Measurements from ENCODE around the gene GNG7. TPM values are rescaled to one million over a fixed set of nuclear protein-coding genes. Genes with fewer than 3 reads are reported as not detected.
A peak's percentile ranks its signal among the peaks of the same experiment; 100 is the strongest.
"Not testable (repeated sequence)": the region's sequence is repeated elsewhere in the genome, so short reads cannot be mapped to it uniquely, and the experiment has no call there.

GNG7 gene
- total RNA-seq, 2 donors from 2014 or later = 2.1 to 4.5 TPM

GRCh38 chr19:2690856-2691255 is 11.6 kb downstream of the GNG7 start:
- Mint-ChIP-seq H3K4me3 (no peak overlapping the region), H3K36me3 (ENCODE audit: low read depth) (no peaks in the 10 kb centered on the region), H3K4me1 (peaks cover 2% of the 10 kb centered on the region), H3K27me3 (no peaks in the 10 kb centered on the region), H3K27ac (no peak overlapping the region)
- no peaks in the 10 kb centered on the region for H3K9me3 ChIP-seq (ENCODE audit: control insufficient read depth, low read length, poor library complexity, severe bottlenecking)
- ATAC-seq (no peak), DNase-seq (no peak)

DNA sequence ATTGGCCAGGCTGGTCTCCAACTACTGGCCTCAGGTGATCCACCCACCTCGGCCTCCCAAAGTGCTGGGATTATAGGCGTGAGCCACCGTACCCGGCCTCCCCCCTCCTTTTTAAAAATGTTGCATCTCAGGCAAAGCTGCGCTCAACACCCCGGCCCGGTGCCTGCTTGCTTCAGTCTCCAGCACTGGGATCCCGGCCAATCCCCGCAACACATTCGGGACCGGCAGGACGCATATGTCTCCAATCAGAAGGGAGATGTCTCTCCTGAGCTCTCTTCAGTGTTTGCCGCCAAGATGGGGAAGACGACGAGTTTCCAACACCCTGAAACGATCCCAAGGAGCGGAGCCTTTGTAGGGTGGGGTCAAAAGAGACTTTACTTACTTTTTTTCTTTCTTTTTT is 16.1 kb downstream of the GNG7 start:
- Mint-ChIP-seq H3K4me3 (no peak overlapping the region), H3K27ac (no peak overlapping the region), H3K4me1 (no peaks in the 10 kb centered on the region), H3K36me3 (ENCODE audit: low read depth) (no peaks in the 10 kb centered on the region), H3K27me3 (no peaks in the 10 kb centered on the region)
- DNase-seq = no peak
- ATAC-seq = no peak
- H3K9me3 ChIP-seq (ENCODE audit: control insufficient read depth, low read length, poor library complexity, severe bottlenecking) = no peaks in the 10 kb centered on the region

GRCh38 chr19:2685204-2685704 is 17.2 kb downstream of the GNG7 start:
- DNase-seq (no peak), ATAC-seq (no peak)
- no peaks in the 10 kb centered on the region for H3K9me3 ChIP-seq (ENCODE audit: control insufficient read depth, low read length, poor library complexity, severe bottlenecking)
- H3K4me3 Mint-ChIP-seq = no peak overlapping the region
- no peak overlapping the region for H3K27ac Mint-ChIP-seq
- no peaks in the 10 kb centered on the region for H3K27me3 Mint-ChIP-seq
- H3K4me1 Mint-ChIP-seq = no peaks in the 10 kb centered on the region
- H3K36me3 Mint-ChIP-seq (ENCODE audit: low read depth) = no peaks in the 10 kb centered on the region

GRCh38 chr19:2683430-2684003 is 19.0 kb downstream of the GNG7 start:
- no peak overlapping the region for H3K27ac Mint-ChIP-seq
- H3K36me3 Mint-ChIP-seq (ENCODE audit: low read depth) = no peaks in the 10 kb centered on the region
- ATAC-seq (no peak), DNase-seq (no peak)
- no peaks in the 10 kb centered on the region for H3K27me3 Mint-ChIP-seq
- no peaks in the 10 kb centered on the region for H3K9me3 ChIP-seq (ENCODE audit: control insufficient read depth, low read length, poor library complexity, severe bottlenecking)
- H3K4me1 Mint-ChIP-seq = peaks cover 2% of the 10 kb centered on the region
- H3K4me3 Mint-ChIP-seq = no peak overlapping the region

DNA sequence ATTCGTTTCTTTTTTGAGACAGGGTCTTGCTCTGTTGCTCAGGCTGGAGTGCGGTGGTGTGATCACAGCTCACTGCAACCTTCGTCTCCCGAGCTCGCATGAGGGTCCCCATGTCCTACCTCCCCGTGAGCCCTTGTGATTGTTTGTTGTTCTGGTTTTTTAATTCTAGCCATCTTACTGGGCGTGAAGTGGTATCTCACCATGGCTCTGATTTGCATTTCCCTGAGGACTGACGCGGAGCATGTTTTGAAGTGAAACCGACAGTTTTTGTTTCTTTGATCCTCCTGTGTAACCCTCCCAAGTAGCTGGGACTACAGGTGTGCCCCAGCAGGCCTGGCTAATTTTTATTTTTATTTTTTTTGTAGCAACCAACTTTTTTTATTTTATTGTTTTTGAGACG is 21.7 kb downstream of the GNG7 start:
- ATAC-seq = peak; percentile 62
- H3K9me3 ChIP-seq (ENCODE audit: control insufficient read depth, low read length, poor library complexity, severe bottlenecking) = no peaks in the 10 kb centered on the region
- Mint-ChIP-seq H3K36me3 (ENCODE audit: low read depth) (no peaks in the 10 kb centered on the region), H3K27ac (peak overlapping the region; percentile 80), H3K4me3 (no peak overlapping the region), H3K4me1 (peaks cover 7% of the 10 kb centered on the region), H3K27me3 (no peaks in the 10 kb centered on the region)
- no peak for DNase-seq

DNA sequence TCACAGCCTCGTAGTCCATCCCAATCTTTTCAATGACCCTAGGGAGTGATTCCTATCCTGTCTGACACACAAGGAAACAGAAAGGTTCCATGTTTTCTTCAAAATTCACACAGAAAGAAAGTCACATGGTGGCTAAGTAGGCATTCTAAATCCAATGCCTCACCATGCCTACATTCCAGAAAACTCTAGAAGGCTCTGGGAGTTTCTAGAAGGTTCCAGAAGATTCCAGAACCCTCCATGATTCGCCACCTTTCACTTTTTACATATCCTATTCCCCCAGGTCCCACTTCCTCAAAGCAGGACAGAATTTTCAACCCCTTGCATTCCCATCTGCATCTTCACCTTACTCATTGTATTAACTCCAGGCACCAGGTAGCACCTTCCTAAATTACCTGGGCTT is 23.1 kb downstream of the GNG7 start:
- no peaks in the 10 kb centered on the region for H3K9me3 ChIP-seq (ENCODE audit: control insufficient read depth, low read length, poor library complexity, severe bottlenecking)
- H3K27me3 Mint-ChIP-seq = no peaks in the 10 kb centered on the region
- H3K36me3 Mint-ChIP-seq (ENCODE audit: low read depth) = no peaks in the 10 kb centered on the region
- no peak overlapping the region for H3K4me3 Mint-ChIP-seq
- no peak for DNase-seq
- H3K27ac Mint-ChIP-seq = no peak overlapping the region
- peaks cover 9% of the 10 kb centered on the region for H3K4me1 Mint-ChIP-seq
- ATAC-seq = no peak

DNA sequence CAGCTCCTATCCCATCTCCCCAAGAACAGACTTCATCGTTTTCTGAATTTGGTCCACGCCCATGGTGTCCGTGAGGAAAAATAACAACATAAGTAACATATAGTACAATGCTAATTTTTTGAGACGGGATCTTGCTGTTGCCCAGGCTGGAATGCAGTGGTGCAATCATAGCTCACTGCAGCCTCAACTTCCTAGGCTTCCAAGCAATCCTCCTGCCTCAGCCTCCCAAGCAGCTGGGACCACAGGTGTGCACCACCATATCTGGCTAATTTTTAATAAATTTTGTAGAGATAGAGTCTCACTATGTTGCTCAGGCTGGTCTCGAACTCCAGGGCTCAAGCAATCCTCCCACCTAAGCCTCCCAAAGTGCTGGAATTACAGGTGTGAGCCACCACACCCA is 23.5 kb downstream of the GNG7 start:
- not testable (repeated sequence) for ATAC-seq; H3K9me3 ChIP-seq (ENCODE audit: control insufficient read depth, low read length, poor library complexity, severe bottlenecking); H3K36me3 Mint-ChIP-seq (ENCODE audit: low read depth); H3K4me3 Mint-ChIP-seq; H3K27me3 Mint-ChIP-seq; DNase-seq; H3K27ac Mint-ChIP-seq; H3K4me1 Mint-ChIP-seq

DNA sequence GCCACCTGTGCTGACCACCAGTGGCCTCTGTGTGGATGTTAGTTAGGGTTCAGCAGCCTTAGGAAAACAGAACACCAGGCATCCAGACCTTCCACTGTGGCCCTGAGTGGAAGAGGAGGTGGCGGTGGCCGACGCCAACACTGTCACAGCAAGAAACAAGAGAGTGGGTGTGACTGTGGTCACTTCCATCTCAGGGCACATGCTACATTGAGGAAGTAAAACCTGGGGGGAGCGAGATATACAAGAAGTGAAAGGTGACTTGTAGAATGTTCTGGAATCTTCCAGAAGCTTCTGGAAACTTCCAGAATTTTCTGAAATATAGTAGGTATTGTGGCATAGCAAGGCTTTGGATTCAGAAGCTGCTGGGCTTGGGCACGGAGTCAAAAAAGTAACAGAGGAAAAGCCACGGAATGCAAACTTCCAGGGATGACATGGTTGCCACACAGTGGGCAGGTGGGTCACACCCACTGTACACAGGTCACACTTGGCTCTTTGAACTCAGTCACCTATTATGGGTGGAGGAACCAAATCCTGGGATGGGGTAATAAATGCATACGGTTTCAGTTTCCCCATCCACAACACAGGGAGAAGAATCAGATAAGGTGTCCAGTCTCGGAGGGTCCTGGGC is 24.3 kb downstream of the GNG7 start:
- no peak for ATAC-seq
- DNase-seq = no peak
- peaks cover 9% of the 10 kb centered on the region for H3K4me1 Mint-ChIP-seq
- H3K27ac Mint-ChIP-seq = peak overlapping the region; percentile 65
- H3K4me3 Mint-ChIP-seq = no peak overlapping the region
- H3K36me3 Mint-ChIP-seq (ENCODE audit: low read depth) = no peaks in the 10 kb centered on the region
- no peaks in the 10 kb centered on the region for H3K27me3 Mint-ChIP-seq
- H3K9me3 ChIP-seq (ENCODE audit: control insufficient read depth, low read length, poor library complexity, severe bottlenecking) = no peaks in the 10 kb centered on the region

DNA sequence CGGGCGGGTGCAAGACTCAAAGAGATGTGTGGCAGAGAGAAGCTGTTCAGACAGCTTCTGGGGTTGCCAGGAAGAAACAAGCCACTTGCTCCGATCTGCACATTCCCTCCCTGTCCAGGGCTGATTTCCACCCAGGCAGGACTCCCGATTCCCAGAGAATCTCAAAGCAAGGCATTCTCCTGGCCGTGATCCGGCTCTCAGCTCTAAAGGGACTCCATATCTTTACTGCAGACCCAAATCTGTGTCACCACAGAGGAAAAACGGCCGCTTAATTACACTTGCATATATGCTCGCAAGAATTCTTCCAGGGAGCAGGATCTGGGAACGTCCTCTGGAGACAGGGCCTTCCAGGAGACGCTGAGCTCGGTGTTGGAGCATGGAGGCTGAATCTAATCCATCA is 25.7 kb downstream of the GNG7 start:
- ATAC-seq (no peak), DNase-seq (no peak)
- peaks cover 9% of the 10 kb centered on the region for H3K4me1 Mint-ChIP-seq
- H3K36me3 Mint-ChIP-seq (ENCODE audit: low read depth) = no peaks in the 10 kb centered on the region
- H3K9me3 ChIP-seq (ENCODE audit: control insufficient read depth, low read length, poor library complexity, severe bottlenecking) = no peaks in the 10 kb centered on the region
- H3K27me3 Mint-ChIP-seq = no peaks in the 10 kb centered on the region
- no peak overlapping the region for H3K4me3 Mint-ChIP-seq
- H3K27ac Mint-ChIP-seq = no peak overlapping the region

DNA sequence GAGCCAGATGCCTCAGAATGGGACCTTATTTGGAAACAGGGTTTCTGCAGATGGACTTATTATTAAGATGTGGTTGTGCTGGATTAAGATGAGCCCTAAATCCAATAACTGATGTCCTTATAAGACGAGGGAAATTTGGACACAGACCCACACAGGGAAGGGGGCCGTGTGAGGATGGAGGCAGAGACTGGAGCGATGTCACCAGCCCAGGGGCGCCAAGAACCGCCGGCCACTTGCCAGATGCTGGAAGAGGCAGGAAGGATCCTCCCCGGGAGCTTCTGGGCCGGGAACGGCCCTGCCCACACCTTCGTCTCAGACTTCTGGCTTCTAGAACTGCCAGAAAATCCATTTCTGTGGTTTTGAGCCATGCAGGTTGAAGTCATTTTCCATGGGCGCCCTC is 26.6 kb downstream of the GNG7 start:
- peaks cover 9% of the 10 kb centered on the region for H3K4me1 Mint-ChIP-seq
- H3K27ac Mint-ChIP-seq = no peak overlapping the region
- DNase-seq (no peak), ATAC-seq (no peak)
- H3K36me3 Mint-ChIP-seq (ENCODE audit: low read depth) = no peaks in the 10 kb centered on the region
- H3K27me3 Mint-ChIP-seq = no peaks in the 10 kb centered on the region
- H3K9me3 ChIP-seq (ENCODE audit: control insufficient read depth, low read length, poor library complexity, severe bottlenecking) = no peaks in the 10 kb centered on the region
- H3K4me3 Mint-ChIP-seq = no peak overlapping the region

GRCh38 chr19:2670217-2670616 is 32.3 kb downstream of the GNG7 start:
- H3K36me3 Mint-ChIP-seq (ENCODE audit: low read depth) = no peaks in the 10 kb centered on the region
- no peaks in the 10 kb centered on the region for H3K9me3 ChIP-seq (ENCODE audit: control insufficient read depth, low read length, poor library complexity, severe bottlenecking)
- ATAC-seq (no peak), DNase-seq (no peak)
- no peaks in the 10 kb centered on the region for H3K27me3 Mint-ChIP-seq
- H3K4me1 Mint-ChIP-seq = peaks cover 2% of the 10 kb centered on the region
- no peak overlapping the region for H3K27ac Mint-ChIP-seq
- H3K4me3 Mint-ChIP-seq = no peak overlapping the region

DNA sequence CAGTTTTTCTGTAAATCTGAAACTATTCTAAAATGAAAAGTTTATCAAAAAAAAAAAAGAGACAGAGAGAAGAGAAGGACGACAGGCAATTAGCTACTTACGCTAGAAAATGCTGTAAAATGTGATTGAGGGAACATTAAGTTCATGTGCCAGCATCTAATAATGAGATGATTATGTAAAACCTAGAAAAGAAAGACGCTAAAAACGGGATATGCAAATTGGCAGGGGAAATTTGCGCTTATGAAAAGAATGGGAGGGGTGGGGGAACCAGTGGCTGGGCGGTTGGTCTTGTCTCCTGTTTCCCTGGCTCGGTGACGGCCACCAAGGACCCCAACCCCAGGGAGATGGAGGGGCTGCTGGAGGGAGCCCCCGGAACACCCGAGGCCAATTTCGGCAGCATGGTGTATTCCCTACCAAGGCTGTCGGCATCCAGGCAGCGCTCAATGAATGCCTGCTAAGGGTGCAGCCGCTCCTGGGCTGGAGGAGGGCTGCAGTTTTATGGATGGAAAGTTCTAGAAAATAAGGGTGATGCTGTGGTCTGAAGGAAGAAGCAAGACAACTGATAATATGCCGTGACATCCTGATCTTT is 34.2 kb downstream of the GNG7 start:
- Mint-ChIP-seq H3K4me1 (peaks cover 2% of the 10 kb centered on the region), H3K27ac (peak overlapping the region; percentile 72), H3K36me3 (ENCODE audit: low read depth) (no peaks in the 10 kb centered on the region), H3K4me3 (no peak overlapping the region), H3K27me3 (no peaks in the 10 kb centered on the region)
- ATAC-seq = no peak
- DNase-seq = no peak
- H3K9me3 ChIP-seq (ENCODE audit: control insufficient read depth, low read length, poor library complexity, severe bottlenecking) = no peaks in the 10 kb centered on the region

- not testable (repeated sequence) for H3K4me1 Mint-ChIP-seq; H3K4me3 Mint-ChIP-seq; H3K9me3 ChIP-seq (ENCODE audit: control insufficient read depth, low read length, poor library complexity, severe bottlenecking); H3K36me3 Mint-ChIP-seq (ENCODE audit: low read depth); DNase-seq; ATAC-seq; H3K27me3 Mint-ChIP-seq
- peak overlapping the region; percentile 72 for H3K27ac Mint-ChIP-seq
Measured at GRCh38 chr19:2667349-2667748, 35.1 kb downstream of the GNG7 start.
